D341Med (cell line): ENCODE results near the gene RPL7A.
A peak's percentile ranks its signal among the peaks of the same experiment; 100 is the strongest.

Experiments
- DNase-seq: peaks from one replicate; pipeline ENCODE4 v3.0.0; 2012; ENCODE audit warnings: low spot score

RPL7A gene

DNA sequence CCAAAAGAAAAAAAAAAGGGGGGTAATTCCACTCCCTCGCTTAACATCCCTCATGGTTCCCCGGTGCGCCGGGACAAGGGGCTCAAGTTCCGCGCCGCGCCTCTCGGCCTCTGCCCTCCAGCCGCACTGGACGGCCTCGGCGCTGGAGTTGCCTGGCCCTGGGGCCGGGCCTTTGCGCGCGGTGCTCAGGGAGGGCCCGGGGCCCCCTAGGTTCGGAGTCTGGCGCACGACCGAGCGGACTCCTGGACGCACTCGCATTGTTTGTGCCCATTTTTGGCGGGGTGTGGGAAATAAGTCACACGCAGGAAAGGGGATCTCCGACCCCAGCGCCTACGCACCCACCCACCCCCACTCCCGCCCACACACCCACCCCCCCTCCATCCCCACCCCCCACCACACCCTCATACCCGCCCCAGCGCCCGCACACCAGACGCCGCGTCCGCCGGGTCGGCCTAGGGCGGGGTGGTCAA is 468 bp upstream of the RPL7A start:
- DNase-seq = peak; percentile 75

GRCh38 chr9:133348718-133349573 is 928 bp downstream of the RPL7A start:
- DNase-seq = no peak

DNA sequence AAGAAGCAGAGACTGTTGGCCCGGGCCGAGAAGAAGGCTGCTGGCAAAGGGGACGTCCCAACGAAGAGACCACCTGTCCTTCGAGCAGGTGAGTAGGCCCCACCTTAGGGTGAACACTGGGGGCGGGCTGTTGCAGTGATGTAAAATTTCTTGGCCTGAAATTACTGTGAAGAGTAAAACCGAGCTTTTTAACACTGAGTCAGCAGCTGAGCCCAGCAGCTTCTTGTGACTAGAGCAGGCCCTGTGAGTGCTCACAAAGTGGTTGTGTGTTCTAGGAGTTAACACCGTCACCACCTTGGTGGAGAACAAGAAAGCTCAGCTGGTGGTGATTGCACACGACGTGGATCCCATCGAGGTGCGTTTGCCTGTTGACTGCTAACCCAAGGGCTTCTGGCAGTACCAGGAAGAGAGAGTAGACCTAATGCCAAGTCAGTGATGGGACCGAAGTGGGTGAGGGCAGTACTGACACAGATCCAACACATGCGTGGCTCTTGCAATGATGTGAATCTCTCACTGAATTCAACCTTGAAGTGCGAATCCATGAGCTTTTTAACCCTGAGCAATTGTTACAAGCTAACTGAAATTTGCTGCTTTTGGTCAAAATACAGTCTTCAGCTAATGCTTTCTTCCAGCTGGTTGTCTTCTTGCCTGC is 2.1 kb downstream of the RPL7A start:
- no peak for DNase-seq

DNA sequence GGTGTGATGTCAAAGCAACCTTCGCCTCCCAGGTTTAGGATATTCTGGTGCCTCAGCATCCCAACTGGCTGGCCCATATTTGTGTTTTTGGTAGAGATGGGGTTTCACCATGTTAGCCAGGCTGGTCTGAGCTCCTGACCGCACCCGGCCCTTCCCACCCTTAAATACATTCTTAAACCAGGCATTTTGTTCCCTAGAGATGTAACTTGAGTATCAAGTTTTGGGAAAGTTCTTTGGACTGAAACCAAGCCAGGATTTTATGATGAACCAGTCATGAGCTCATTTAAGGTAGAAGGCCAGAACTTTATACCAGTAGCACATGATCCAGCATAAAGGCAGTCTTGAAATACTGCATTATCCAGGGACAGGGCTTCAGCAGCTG is 3.5 kb downstream of the RPL7A start:
- no peak for DNase-seq

DNA sequence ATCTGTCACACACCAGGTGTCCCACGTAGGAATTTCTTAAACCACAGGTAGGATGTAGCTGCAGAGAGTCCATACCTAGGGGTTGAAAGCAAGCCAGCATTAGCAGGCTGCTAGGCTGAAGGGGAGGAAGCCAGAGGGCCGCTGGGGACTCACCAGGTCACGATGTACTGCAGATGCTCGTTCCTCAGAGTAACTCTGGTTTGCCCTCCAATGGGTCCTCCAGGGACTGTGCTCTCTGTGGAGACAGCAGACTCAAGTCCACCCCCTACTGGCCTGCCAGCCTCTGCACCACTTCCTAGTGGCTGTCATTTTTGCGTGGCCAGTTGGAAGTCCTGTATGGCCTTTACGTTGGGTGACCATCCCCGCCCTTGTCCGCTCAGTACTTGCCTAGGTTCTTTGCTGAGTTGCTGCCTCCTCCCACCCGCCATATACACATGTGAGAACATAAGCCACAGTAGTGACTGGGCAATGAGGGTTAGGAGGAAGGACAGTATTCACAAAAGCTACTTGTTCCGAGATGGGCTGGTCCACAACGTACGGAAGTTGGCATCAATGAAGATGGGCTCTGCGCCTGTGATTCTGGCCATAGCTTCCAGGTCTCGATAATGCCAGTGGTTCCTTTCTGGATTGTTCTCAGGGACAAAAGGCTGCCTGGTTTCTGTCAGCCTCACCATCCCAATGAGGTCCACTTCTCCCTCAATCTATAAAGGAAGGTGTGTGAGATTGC is 4.1 kb downstream of the RPL7A start:
- DNase-seq = no peak

DNA sequence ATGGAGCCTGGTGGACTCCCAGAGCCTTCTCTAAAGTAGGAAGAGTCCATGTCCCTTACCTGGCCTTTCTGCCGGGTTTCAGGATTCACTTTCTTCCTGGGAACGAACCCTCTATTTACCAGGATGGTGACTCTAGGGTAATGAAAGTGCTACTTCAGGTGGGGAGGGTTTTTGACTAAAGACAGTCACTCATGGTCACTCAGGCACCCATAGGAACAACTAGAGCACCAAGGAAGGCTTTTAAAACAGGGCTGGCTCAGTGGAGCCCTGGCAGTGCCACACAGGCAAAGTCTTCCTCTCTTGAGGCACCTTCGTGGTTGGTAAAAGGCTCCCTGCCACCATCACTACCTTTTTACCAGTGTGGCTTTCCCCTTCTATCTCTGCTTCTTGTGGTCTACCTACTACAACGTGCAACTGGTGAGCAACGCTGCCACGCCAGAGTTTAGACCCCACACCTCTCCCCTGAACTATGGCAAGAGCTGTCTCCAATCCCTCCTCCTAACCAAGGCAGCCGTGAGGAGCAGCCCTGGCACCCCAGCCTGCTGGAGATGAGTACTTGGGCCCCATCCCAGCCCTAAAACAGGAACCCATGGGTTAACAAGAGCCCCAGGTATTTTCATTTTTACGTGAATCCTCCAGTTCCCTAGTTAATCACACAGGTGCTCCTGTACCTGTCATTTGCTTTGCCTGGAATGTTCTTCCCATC is 4.8 kb downstream of the RPL7A start:
- DNase-seq = no peak

DNA sequence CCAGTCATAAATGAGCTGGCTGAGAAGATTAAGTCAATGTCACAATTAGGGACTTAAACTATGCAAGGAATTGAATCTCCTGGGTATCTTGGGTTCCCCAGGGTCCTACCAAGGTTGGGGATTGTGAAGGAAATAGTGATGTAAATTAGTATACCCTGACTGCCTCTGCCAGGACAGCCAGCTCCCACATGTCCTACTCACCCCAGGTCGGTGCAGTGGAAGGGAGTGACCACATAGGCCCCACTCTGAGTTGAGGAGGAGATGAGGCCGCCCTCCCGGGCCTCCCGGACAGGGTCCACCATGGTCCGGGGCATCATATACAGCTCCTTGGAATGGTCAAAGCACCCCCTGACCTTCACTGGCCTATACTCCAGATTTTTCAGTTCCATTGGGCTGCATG is 5.5 kb downstream of the RPL7A start:
- no peak for DNase-seq

- no peak for DNase-seq
Measured at GRCh38 chr9:133354766-133355165, 6.7 kb downstream of the RPL7A start.

GRCh38 chr9:133355881-133356357 is 7.9 kb downstream of the RPL7A start:
- no peak for DNase-seq

DNA sequence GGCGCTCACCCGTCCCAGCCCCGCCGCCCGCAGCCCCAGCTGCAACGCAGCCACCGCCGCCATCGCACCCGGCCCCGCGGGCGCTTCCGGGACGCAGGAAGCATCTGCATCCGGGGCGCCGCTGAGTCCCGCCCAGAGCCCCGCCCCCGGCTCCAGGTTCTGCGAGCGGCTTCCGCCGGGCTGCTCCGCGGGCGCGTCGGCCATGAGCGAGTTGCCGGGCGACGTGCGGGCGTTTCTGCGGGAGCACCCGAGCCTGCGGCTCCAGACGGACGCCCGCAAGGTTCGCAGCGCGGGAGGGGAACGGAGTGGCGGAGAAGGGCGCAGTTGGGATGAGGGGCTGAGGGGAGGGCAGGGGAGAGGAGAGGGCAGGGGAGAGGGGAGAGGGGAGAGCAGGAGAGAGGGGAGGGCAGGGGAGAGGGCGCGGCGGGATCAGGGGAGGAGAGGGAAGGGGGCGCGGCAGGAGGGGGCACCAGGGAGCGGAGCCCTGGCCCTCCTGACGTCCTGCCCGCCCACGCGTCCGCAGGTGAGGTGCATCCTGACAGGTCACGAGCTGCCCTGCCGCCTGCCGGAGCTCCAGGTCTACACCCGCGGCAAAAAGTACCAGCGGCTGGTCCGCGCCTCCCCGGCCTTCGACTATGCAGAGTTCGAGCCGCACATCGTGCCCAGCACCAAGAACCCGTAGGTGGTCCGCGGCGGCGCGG is 8.5 kb downstream of the RPL7A start, which contains the start of the genes SURF1 and SURF2:
Gene SURF1 (minus strand): TSS at position 97 of the 701 bp plus-strand sequence. CDS start 34 bp downstream, at position 63.
Gene SURF2 (plus strand): TSS at position 160 of the 701 bp plus-strand sequence. CDS start 43 bp downstream, at position 203.
- DNase-seq = peak; percentile 94

DNA sequence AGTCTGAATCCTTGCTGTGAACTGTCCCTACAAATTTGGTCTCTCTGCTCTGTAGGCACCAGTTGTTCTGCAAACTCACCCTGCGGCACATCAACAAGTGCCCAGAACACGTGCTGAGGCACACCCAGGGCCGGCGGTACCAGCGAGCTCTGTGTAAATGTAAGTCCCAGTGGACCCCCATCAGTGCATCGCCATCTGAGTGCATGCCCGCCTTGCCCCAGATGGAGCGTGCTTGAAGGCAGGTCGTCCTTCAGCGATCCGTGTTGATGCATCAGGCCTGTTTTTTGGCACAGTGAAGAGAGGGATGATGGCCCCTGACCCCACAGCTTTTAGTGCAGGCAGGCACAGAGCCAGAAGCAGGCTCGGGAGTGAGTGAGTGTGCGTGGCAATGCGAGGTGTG is 9.6 kb downstream of the RPL7A start:
- no peak for DNase-seq

DNA sequence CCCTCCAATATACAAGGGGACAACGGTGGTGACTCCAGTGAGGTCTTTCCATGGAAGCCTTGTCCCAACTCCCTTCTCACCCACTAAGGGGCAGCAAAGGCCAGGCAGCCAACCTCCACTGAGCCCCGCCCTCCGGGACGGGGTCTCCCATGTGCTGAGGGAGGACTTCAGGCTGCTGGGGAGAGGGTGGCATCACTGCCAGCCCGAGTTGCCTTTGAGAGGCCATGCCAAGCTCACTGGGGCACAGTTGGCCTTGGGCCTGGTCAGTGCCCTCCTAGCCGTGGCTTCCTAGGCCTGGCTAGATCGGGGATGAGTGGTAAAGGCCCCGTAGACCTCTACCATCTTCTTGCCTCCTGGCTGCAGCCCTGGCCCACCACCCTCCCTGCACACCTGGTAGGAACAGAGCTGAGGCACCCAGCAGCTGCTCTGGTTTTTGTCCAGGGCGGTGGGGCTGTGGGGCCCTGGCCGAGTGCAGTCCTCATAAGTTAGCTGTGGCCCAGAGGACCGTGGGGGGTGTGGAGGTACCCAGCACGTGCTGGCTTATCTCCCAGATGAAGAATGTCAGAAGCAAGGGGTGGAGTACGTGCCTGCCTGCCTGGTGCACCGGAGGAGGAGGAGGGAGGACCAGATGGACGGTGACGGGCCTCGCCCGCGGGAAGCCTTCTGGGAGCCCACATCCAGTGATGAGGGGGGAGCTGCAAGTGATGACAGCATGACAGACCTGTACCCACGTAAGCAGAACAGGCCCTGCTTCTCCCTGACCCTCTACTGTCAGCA is 11.6 kb downstream of the RPL7A start:
- peak; percentile 67 for DNase-seq

DNA sequence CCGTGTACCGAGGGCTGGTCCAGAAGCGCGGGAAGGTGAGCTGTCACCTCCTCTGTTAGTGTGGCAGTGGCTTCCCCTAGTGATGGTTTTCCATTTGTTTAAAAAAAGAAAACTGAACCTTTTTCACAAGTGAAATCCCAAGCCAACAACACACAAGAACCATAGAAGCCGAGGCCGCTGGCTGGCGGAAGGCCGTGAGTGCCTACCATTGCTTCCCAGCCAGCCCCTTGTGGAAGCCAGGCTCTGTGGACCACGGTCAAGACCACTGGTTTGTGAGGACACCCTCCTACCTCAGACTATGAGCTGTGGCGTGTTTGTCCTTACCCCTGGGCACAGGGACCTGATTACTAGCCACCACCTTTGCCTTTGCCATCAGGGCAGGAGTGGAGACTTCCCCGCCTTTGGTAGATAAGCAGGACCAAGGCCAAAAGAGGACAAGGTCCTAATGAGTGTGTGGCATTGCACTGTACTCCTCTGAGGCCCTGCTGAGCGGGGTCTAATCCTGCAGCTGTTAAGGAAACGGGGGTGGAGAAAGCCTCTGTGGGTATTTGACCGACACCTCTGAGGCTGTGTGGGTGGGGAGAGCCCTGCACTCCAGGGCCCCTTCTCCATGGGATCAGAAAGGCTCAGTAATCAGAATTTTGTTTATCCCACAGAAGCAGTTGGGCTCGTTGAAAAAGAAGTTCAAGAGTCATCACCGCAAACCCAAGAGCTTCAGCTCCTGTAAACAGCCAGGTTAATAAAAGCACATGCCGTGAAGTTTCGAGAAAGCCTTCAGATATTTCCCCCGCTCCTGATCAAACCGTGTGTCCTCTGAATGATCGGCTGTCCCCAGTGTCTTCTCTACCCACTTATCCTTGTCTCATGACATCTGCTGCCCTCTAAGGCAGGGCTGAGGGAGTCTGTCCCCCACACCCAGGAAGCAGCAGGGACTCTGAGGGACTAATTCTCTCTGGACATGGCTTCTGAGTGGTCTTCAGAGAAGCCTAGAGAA is 12.7 kb downstream of the RPL7A start:
- DNase-seq = no peak

- no peak for DNase-seq
Measured at GRCh38 chr9:133361507-133362092, 13.6 kb downstream of the RPL7A start.

DNA sequence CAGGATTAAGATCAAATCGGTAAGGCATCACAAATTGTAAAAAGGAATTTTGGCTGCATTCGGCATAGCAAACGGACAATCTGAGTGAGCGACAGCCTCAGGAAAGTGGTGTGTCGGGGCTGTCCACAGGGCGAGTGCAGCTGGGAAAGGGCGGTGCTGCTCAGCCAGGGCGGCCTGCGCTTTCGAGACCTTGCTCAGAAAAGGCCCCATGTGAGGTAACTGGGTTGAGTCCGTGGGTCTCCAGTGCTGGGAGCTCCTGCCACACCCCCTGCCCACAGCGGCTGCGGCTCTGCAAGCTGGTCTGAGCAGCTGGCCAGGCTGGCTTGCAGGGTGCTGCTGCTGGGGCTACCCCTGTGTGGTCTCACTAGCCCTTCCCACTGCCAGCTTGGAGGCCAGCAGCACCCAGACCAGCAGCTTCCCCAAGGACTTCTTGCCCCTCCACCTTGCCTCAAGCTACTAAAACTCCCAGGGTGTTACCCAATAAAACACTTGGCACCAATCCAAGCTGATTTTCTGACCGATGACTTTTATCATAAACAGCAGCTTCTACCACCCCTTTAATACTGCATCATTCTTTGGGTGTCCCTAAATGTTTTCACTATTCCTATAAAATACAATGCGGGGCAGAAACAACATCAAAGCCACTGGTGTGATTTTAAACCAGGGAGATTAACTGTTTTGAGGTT is 14.5 kb downstream of the RPL7A start:
- no peak for DNase-seq

GRCh38 chr9:133366435-133366834 is 18.4 kb downstream of the RPL7A start:
- DNase-seq = no peak

- DNase-seq = no peak
Measured at GRCh38 chr9:133367221-133367620, 19.2 kb downstream of the RPL7A start.

DNA sequence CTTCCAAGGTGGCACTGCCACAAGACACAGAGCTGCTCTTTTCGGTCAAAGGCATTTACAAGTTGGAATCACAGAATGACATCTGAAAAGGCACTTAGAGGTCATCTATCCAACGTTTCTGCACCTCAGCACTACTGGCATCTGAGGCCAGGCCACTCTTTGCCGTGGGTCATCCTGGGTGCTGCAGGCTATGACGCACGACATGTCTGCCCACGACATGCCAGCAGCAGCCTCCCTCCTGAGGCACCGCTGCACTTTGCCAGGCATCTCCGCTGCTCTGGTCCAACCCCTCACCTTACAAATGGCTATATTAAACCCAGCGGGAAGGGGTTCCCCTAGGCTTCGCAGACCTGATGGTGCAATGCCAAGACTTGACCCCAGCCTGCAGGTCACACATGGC is 19.8 kb downstream of the RPL7A start:
- no peak for DNase-seq
